Measurements from ENCODE around the gene EGFL6. TPM values are rescaled to one million over a fixed set of nuclear protein-coding genes. Genes with fewer than 3 reads are reported as not detected.
A peak's percentile ranks its signal among the peaks of the same experiment; 100 is the strongest.

Gene EGFL6
- total and polyA plus RNA-seq, 8 donors: 25.9 to 88.3 (median 63.1) TPM

DNA sequence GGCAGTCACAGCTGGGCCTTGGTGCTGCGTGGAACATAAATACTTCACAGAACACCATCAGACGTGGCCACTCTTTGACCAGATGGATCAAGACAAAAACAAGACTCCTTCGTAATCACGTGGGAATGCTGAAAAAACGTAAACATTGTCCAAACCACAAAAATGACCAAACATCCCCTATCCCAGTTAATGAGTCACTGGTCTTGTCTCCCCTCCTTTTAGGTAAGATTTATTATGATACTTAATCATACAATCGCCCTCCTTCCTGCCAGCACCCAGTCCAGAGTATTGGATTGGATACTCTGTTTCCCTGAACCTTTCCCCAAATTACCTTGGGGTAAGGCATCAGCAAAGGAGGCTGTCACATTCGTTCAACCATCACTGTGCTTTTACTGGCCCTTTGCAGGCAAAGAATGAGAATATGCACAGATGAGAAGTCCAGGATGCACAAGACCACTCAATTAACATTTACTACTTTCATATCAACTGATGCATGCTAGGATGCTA is 82.9 kb downstream of the EGFL6 start:
- Histone ChIP-seq H3K4me3 (peak overlapping the region; percentile 41 to 52), H3K4me1 (no peaks in the 10 kb centered on the region), H3K9me3 (no peaks in the 10 kb centered on the region), H3K27me3 (no peaks in the 10 kb centered on the region), H3K27ac (peak overlapping the region; percentile 77 to 96), H3K36me3 (no peaks in the 10 kb centered on the region)
- ATAC-seq: no peak
- intact Hi-C loops (cut with DNase I): no loop called here
- DNase-seq: no peak
- TF ChIP-seq, protein P1, sequence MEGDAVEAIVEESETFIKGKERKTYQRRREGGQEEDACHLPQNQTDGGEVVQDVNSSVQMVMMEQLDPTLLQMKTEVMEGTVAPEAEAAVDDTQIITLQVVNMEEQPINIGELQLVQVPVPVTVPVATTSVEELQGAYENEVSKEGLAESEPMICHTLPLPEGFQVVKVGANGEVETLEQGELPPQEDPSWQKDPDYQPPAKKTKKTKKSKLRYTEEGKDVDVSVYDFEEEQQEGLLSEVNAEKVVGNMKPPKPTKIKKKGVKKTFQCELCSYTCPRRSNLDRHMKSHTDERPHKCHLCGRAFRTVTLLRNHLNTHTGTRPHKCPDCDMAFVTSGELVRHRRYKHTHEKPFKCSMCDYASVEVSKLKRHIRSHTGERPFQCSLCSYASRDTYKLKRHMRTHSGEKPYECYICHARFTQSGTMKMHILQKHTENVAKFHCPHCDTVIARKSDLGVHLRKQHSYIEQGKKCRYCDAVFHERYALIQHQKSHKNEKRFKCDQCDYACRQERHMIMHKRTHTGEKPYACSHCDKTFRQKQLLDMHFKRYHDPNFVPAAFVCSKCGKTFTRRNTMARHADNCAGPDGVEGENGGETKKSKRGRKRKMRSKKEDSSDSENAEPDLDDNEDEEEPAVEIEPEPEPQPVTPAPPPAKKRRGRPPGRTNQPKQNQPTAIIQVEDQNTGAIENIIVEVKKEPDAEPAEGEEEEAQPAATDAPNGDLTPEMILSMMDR (IDR thresholded peaks at IDR 0.05): no peak

DNA sequence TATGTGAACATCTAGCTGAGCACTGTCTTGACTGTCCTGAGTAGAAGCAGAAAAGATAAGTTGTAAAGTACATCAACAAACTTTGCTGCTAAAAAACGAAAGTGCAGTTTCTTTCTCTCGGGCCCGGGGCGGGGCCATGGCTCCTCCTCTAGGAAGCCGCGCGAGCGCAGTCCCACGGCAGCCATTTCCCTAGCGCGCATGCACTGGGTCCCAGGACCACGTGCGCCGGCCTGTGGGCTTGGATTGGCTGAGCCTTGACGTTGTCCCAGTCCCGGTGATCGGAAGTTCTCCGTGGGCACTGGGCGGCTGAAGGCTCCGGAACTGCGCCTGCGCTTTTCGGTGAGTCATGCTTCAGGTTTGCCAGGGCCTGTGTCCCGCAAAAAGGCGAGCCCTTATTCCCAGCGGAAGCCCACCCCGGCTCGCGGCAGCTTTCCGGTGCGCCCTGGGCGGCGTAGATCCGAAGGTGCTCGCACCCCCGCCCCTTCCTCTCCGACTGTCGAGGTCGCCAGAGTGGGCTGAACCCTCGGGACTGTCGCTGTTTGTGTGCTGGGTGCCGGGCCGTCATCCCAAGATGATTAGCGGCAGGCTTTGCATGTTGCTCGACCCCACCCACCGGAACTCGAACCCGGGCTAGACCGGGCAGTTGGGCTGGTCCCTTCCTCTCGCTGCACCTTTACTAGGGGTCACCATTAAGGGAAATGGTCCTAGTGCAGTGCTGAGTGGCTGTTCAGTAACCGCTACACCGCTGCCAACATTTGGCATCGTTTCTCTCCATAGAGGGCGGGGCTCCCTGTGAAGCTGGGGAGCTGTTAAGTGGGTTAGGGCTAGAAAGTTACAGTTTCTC is 83.7 kb downstream of the EGFL6 start, which contains the start of gene TCEANC:
TSS of gene TCEANC (plus strand) at position 292 of the 844 bp plus-strand sequence. CDS start 9,368 bp downstream, outside the sequence.
- ATAC-seq: peak; percentile 98

GRCh38 chrX:13654116-13654515 is 84.7 kb downstream of the EGFL6 start:
- Histone ChIP-seq H3K4me1 (peaks cover 0 to 2% of the 10 kb centered on the region in 2 donors), H3K36me3 (no peaks in the 10 kb centered on the region), H3K27me3 (no peaks in the 10 kb centered on the region), H3K27ac (peak overlapping the region; percentile 84 to 96), H3K4me3 (peak overlapping the region in 1 of 2 donors; percentile 52), H3K9me3 (no peaks in the 10 kb centered on the region)
- intact Hi-C loops (cut with DNase I): no loop called here
- DNase-seq (no peak), ATAC-seq (no peak)
- TF ChIP-seq, protein P1 (IDR thresholded peaks at IDR 0.05): no peak

More for the DNA sequence above, 83.7 kb downstream of the EGFL6 start, which contains the start of gene TCEANC:
- peak within 1 kb of the TSS; percentile 84 to 96 for H3K27ac ChIP-seq
- H3K4me3 ChIP-seq: peak within 1 kb of the TSS; percentile 41 to 52
- peak; percentile 88 to 97 (median 96) for DNase-seq
- H3K27me3 ChIP-seq: no peaks in the 10 kb centered on the region
- H3K36me3 ChIP-seq: no peaks in the 10 kb centered on the region
- intact Hi-C loops (cut with DNase I): no loop called here
- no peaks in the 10 kb centered on the region for H3K9me3 ChIP-seq
- TF ChIP-seq, protein P1 (IDR thresholded peaks at IDR 0.05): no peak
- no peaks in the 10 kb centered on the region for H3K4me1 ChIP-seq

DNA sequence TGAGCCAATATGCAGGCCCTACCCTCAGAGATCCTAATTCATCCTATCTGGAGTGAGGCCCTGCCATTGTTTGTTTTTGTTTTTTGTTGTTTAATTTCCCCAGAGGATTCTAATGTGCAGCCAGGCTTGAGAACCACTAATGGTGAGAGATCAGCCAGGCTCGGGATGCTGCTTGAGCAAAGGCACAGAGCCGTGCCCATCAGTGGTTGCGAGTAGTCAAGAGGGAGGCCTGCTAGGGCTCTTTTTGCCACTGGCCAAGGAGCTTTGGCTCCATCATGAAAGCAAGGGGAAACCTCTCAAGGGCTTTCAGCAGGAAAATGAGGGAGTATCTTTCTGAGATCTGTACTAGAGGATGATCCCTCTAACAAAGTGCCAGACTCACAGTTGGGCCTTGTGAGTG is 86.3 kb downstream of the EGFL6 start:
- H3K9me3 ChIP-seq: no peaks in the 10 kb centered on the region
- no peak overlapping the region for H3K4me3 ChIP-seq
- H3K27me3 ChIP-seq: no peaks in the 10 kb centered on the region
- ATAC-seq: no peak
- no peak overlapping the region for H3K27ac ChIP-seq
- intact Hi-C loops (cut with DNase I): loop anchor here in 1 of 2 donors (5.0 kb wide), 1 partner anchor 377 kb away; no protein-coding TSS in a partner anchor
- TF ChIP-seq, protein P1 (IDR thresholded peaks at IDR 0.05): no peak
- peaks cover 0 to 4% of the 10 kb centered on the region in 2 donors for H3K4me1 ChIP-seq
- no peak for DNase-seq
- H3K36me3 ChIP-seq: no peaks in the 10 kb centered on the region

DNA sequence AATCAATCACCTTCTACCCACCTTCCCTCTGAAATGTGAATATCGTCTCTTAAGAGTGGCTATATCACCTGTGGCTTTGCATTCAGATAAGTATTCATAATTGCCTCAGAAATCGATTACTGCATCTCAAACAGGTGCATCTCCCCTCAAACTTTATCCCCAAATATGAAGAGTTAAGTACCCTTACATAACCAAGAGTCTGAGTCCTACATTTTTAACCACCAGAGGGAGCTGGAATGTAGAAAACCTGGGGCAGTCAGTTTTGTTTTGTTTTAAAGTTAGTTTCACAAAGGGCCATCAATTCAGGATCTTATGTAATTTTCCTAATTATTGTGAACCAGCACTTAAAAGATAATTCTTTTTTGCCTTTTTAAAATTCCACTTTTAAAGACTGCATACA is 89.2 kb downstream of the EGFL6 start:
- peak; percentile 74 for ATAC-seq
- Histone ChIP-seq H3K4me3 (no peak overlapping the region), H3K4me1 (peaks cover 0 to 4% of the 10 kb centered on the region in 2 donors), H3K27ac (peak overlapping the region in 1 of 2 donors; percentile 64), H3K9me3 (no peaks in the 10 kb centered on the region), H3K36me3 (no peaks in the 10 kb centered on the region), H3K27me3 (no peaks in the 10 kb centered on the region)
- peak in 1 of 4 donors; percentile 57 for DNase-seq
- TF ChIP-seq, protein P1 (IDR thresholded peaks at IDR 0.05): peak; percentile 45 to 59
- intact Hi-C loops (cut with DNase I): loop anchor here in 1 of 2 donors (5.0 kb wide), 1 partner anchor 374 kb away; no protein-coding TSS in a partner anchor
